WTC11 (cell line): Measurements from ENCODE around the gene CABLES1. TPM values are rescaled to one million over a fixed set of nuclear protein-coding genes. Genes with fewer than 3 reads are reported as not detected.

Source experiments
- ATAC-seq: fragments of 200-7000 bp; cut with Tn5 transposase; 2 replicates; pipeline ENCODE4 v1.10.0; 2021; ENCODE audit warnings: mild to moderate bottlenecking, moderate library complexity
- CTCF ChIA-PET: fragments of 300-600 bp; sonication (Branson Sonifier 250); formaldehyde crosslinking; loops from one replicate; lab custom pipeline; 2021; ENCODE audit warnings: antibody characterized with exemption; lab: Charles Lee
- POLR2A ChIA-PET: fragments of 350-600 bp; sonication (Branson Sonifier 250); formaldehyde crosslinking; loops from one replicate; lab custom pipeline; 2021; ENCODE audit warnings: antibody characterized with exemption; lab: Charles Lee
- DNase-seq: peaks from one replicate; pipeline ENCODE4 v3.0.0; 2021; ENCODE audit warnings: low spot score
- H3K27ac Mint-ChIP-seq: 2 replicates; pipeline ENCODE4 v1.8.0; 2021; ENCODE audit warnings: mixed read lengths
- H3K27me3 Mint-ChIP-seq: 2 replicates; pipeline ENCODE4 v1.8.0; 2021; ENCODE audit warnings: low read depth, mild to moderate bottlenecking, moderate library complexity, mixed read lengths
- H3K36me3 Mint-ChIP-seq: 2 replicates; pipeline ENCODE4 v1.8.0; 2021; ENCODE audit warnings: mixed read lengths
- H3K4me1 Mint-ChIP-seq: 2 replicates; pipeline ENCODE4 v1.8.0; 2022; ENCODE audit warnings: mixed read lengths
- H3K4me3 Mint-ChIP-seq: 2 replicates; pipeline ENCODE4 v1.8.0; 2021; ENCODE audit warnings: mild to moderate bottlenecking, moderate library complexity, mixed read lengths
- H3K9me3 Mint-ChIP-seq: 2 replicates; pipeline ENCODE4 v1.8.0; 2021; ENCODE audit warnings: mixed read lengths
- CBFB ChIP-seq: sonication (generic); formaldehyde crosslinking; IDR thresholded peaks from 2 replicates; pipeline ENCODE4 v1.8.1; 2022; ENCODE audit warnings: mild to moderate bottlenecking, low read depth, missing genetic modification reagents
- CREB1 ChIP-seq: sonication (generic); formaldehyde crosslinking; IDR thresholded peaks from 2 replicates; pipeline ENCODE4 v1.8.0; 2023; ENCODE audit warnings: mild to moderate bottlenecking, missing genetic modification reagents
- FOXK1 ChIP-seq: sonication (generic); formaldehyde crosslinking; IDR thresholded peaks from 2 replicates; pipeline ENCODE4 v1.8.0; 2022; ENCODE audit warnings: mild to moderate bottlenecking, moderate library complexity, missing genetic modification reagents
- GRHL2 ChIP-seq: fragments of 250-450 bp; sonication (Bioruptor Pico); IDR thresholded peaks from 2 replicates; pipeline ENCODE4 v1.8.0; 2022; ENCODE audit warnings: mild to moderate bottlenecking, moderate library complexity; ENCODE audit not compliant: insufficient replicate concordance, severe bottlenecking
- JAZF1 ChIP-seq: fragments of 250-450 bp; sonication (Bioruptor Pico); IDR thresholded peaks from 2 replicates; pipeline ENCODE4 v1.9.0; 2021; ENCODE audit warnings: moderate library complexity, mild to moderate bottlenecking, inconsistent platforms
- MYBL2 ChIP-seq: sonication (generic); formaldehyde crosslinking; IDR thresholded peaks from 2 replicates; pipeline ENCODE4 v1.8.1; 2023; ENCODE audit warnings: mild to moderate bottlenecking, moderate library complexity, missing genetic modification reagents
- NFATC4 ChIP-seq: fragments of 250-450 bp; sonication (Bioruptor Pico); IDR thresholded peaks from 2 replicates; pipeline ENCODE4 v1.9.0; 2021; ENCODE audit warnings: mild to moderate bottlenecking
- NR3C1 ChIP-seq: sonication (generic); formaldehyde crosslinking; conservative IDR thresholded peaks from 2 replicates; pipeline ENCODE4 v1.8.1; 2023; ENCODE audit warnings: low read depth, mild to moderate bottlenecking, missing genetic modification reagents
- OVOL2 ChIP-seq: fragments of 250-450 bp; sonication (Bioruptor Pico); IDR thresholded peaks from 2 replicates; pipeline ENCODE4 v1.9.0; 2021; ENCODE audit warnings: mild to moderate bottlenecking, borderline replicate concordance
- PRRX2 ChIP-seq: fragments of 250-450 bp; sonication (Bioruptor Pico); IDR thresholded peaks from 2 replicates; pipeline ENCODE4 v1.8.0; 2021; ENCODE audit warnings: mild to moderate bottlenecking
- TEAD4 ChIP-seq: sonication (generic); formaldehyde crosslinking; IDR thresholded peaks from 2 replicates; pipeline ENCODE4 v1.8.0; 2022; ENCODE audit warnings: mild to moderate bottlenecking, missing genetic modification reagents
- ZNF138 ChIP-seq: sonication (generic); formaldehyde crosslinking; conservative IDR thresholded peaks from 2 replicates; pipeline ENCODE4 v1.8.1; 2022; ENCODE audit warnings: mild to moderate bottlenecking, moderate library complexity, missing genetic modification reagents
- ZNF671 ChIP-seq: fragments of 250-450 bp; sonication (Bioruptor Pico); IDR thresholded peaks from 2 replicates; pipeline ENCODE4 v1.8.0; 2021; ENCODE audit warnings: mild to moderate bottlenecking
- total RNA-seq: library from RNA; stranded (reverse); gene quantifications from 3 replicates; pipeline ENCODE4 v1.2.3, GENCODE V29; 2021
- TF ChIP-seq, protein P1 (sequence below): sonication (generic); formaldehyde crosslinking; IDR thresholded peaks from 2 replicates; pipeline ENCODE4 v1.8.1; 2023; ENCODE audit warnings: mild to moderate bottlenecking, missing genetic modification reagents
- TF ChIP-seq, protein P2 (sequence below): fragments of 250-450 bp; sonication (Bioruptor Pico); IDR thresholded peaks from 2 replicates; pipeline ENCODE4 v2.1.2; 2022; ENCODE audit warnings: mild to moderate bottlenecking, moderate library complexity
- TF ChIP-seq, protein P3 (sequence below): fragments of 200-600 bp; IDR thresholded peaks from 2 replicates; pipeline ENCODE4 v1.8.0; 2022; ENCODE audit warnings: antibody characterized with exemption
- TF ChIP-seq, protein P4 (sequence below): fragments of 250-450 bp; sonication (Bioruptor Pico); IDR thresholded peaks from 2 replicates; pipeline ENCODE4 v1.9.0; 2021; ENCODE audit warnings: mild to moderate bottlenecking, borderline replicate concordance
- TF ChIP-seq, protein P5 (sequence below): sonication (generic); formaldehyde crosslinking; conservative IDR thresholded peaks from 2 replicates; pipeline ENCODE4 v1.8.1; 2022; ENCODE audit warnings: mild to moderate bottlenecking, missing genetic modification reagents
- TF ChIP-seq, protein P6 (sequence below): sonication (generic); formaldehyde crosslinking; IDR thresholded peaks from 2 replicates; pipeline ENCODE4 v1.8.0; 2023; ENCODE audit warnings: mild to moderate bottlenecking, missing genetic modification reagents

Gene CABLES1
- total RNA-seq, 1 experiment from 2014 or later, result 17.0 TPM

DNA sequence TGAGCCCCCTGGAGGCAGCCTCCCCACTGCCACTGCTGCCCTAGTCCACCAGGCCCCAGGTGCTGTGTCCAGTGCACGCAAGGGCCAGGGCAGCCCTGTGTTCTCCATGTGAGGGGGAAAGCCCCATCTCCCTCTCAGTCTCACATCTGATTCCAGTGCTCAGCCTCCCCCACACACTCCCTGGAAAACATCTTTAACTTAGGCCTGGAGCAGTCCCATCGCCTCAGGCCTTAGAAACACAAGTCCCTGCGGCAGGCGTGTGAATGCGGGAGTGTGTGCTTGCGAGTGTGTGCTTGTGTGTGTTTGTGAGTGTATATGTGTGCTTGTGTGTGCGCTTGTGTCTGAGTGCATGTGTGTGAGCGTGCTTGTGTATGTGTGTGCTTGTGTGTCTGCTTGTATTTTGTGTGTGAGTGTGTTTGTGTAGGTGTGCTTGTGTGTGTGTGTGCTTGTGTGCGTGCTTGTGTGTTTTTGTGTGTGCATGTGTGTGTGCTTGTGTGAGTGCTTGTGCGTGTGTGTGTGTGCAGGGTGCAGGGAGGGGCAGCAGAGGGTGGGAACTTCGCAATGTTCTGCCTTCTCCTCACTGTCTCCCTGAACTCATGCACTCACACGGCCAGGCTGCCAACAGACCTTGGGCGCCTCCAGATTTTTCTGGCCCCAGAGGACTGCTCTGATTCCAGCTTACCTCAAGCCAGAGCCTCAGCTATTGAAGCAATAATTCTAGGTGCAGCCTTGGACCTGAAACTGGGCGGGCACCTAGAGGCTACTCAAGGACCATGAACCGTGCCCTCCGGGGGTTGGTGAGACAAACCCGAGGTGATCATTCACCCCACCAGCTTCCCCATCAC is 139.6 kb downstream of the CABLES1 start:
- TF ChIP-seq CREB1 (CRISPR knock-in tag), result no peak
- TF ChIP-seq ZNF671 (CRISPR knock-in tag), result no peak
- TF ChIP-seq, protein P1, sequence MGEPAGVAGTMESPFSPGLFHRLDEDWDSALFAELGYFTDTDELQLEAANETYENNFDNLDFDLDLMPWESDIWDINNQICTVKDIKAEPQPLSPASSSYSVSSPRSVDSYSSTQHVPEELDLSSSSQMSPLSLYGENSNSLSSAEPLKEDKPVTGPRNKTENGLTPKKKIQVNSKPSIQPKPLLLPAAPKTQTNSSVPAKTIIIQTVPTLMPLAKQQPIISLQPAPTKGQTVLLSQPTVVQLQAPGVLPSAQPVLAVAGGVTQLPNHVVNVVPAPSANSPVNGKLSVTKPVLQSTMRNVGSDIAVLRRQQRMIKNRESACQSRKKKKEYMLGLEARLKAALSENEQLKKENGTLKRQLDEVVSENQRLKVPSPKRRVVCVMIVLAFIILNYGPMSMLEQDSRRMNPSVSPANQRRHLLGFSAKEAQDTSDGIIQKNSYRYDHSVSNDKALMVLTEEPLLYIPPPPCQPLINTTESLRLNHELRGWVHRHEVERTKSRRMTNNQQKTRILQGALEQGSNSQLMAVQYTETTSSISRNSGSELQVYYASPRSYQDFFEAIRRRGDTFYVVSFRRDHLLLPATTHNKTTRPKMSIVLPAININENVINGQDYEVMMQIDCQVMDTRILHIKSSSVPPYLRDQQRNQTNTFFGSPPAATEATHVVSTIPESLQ, result no peak
- no peak for TF ChIP-seq TEAD4 (CRISPR knock-in tag)
- no peak for TF ChIP-seq FOXK1 (CRISPR knock-in tag)
- no peak for TF ChIP-seq NR3C1
- TF ChIP-seq OVOL2 (CRISPR knock-in tag), result no peak
- no peak for TF ChIP-seq MYBL2 (CRISPR knock-in tag)
- no peak for TF ChIP-seq PRRX2 (CRISPR knock-in tag)
- no peak for TF ChIP-seq JAZF1 (CRISPR knock-in tag)
- TF ChIP-seq, protein P2, sequence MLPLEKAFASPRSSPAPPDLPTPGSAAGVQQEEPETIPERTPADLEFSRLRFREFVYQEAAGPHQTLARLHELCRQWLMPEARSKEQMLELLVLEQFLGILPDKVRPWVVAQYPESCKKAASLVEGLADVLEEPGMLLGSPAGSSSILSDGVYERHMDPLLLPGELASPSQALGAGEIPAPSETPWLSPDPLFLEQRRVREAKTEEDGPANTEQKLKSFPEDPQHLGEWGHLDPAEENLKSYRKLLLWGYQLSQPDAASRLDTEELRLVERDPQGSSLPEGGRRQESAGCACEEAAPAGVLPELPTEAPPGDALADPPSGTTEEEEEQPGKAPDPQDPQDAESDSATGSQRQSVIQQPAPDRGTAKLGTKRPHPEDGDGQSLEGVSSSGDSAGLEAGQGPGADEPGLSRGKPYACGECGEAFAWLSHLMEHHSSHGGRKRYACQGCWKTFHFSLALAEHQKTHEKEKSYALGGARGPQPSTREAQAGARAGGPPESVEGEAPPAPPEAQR (CRISPR knock-in tag), result no peak
- TF ChIP-seq, protein P3, sequence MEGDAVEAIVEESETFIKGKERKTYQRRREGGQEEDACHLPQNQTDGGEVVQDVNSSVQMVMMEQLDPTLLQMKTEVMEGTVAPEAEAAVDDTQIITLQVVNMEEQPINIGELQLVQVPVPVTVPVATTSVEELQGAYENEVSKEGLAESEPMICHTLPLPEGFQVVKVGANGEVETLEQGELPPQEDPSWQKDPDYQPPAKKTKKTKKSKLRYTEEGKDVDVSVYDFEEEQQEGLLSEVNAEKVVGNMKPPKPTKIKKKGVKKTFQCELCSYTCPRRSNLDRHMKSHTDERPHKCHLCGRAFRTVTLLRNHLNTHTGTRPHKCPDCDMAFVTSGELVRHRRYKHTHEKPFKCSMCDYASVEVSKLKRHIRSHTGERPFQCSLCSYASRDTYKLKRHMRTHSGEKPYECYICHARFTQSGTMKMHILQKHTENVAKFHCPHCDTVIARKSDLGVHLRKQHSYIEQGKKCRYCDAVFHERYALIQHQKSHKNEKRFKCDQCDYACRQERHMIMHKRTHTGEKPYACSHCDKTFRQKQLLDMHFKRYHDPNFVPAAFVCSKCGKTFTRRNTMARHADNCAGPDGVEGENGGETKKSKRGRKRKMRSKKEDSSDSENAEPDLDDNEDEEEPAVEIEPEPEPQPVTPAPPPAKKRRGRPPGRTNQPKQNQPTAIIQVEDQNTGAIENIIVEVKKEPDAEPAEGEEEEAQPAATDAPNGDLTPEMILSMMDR, result no peak
- TF ChIP-seq, protein P4, sequence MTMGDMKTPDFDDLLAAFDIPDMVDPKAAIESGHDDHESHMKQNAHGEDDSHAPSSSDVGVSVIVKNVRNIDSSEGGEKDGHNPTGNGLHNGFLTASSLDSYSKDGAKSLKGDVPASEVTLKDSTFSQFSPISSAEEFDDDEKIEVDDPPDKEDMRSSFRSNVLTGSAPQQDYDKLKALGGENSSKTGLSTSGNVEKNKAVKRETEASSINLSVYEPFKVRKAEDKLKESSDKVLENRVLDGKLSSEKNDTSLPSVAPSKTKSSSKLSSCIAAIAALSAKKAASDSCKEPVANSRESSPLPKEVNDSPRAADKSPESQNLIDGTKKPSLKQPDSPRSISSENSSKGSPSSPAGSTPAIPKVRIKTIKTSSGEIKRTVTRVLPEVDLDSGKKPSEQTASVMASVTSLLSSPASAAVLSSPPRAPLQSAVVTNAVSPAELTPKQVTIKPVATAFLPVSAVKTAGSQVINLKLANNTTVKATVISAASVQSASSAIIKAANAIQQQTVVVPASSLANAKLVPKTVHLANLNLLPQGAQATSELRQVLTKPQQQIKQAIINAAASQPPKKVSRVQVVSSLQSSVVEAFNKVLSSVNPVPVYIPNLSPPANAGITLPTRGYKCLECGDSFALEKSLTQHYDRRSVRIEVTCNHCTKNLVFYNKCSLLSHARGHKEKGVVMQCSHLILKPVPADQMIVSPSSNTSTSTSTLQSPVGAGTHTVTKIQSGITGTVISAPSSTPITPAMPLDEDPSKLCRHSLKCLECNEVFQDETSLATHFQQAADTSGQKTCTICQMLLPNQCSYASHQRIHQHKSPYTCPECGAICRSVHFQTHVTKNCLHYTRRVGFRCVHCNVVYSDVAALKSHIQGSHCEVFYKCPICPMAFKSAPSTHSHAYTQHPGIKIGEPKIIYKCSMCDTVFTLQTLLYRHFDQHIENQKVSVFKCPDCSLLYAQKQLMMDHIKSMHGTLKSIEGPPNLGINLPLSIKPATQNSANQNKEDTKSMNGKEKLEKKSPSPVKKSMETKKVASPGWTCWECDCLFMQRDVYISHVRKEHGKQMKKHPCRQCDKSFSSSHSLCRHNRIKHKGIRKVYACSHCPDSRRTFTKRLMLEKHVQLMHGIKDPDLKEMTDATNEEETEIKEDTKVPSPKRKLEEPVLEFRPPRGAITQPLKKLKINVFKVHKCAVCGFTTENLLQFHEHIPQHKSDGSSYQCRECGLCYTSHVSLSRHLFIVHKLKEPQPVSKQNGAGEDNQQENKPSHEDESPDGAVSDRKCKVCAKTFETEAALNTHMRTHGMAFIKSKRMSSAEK (CRISPR knock-in tag), result no peak
- TF ChIP-seq, protein P5, sequence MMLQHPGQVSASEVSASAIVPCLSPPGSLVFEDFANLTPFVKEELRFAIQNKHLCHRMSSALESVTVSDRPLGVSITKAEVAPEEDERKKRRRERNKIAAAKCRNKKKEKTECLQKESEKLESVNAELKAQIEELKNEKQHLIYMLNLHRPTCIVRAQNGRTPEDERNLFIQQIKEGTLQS (CRISPR knock-in tag), result no peak
- TF ChIP-seq, protein P6, sequence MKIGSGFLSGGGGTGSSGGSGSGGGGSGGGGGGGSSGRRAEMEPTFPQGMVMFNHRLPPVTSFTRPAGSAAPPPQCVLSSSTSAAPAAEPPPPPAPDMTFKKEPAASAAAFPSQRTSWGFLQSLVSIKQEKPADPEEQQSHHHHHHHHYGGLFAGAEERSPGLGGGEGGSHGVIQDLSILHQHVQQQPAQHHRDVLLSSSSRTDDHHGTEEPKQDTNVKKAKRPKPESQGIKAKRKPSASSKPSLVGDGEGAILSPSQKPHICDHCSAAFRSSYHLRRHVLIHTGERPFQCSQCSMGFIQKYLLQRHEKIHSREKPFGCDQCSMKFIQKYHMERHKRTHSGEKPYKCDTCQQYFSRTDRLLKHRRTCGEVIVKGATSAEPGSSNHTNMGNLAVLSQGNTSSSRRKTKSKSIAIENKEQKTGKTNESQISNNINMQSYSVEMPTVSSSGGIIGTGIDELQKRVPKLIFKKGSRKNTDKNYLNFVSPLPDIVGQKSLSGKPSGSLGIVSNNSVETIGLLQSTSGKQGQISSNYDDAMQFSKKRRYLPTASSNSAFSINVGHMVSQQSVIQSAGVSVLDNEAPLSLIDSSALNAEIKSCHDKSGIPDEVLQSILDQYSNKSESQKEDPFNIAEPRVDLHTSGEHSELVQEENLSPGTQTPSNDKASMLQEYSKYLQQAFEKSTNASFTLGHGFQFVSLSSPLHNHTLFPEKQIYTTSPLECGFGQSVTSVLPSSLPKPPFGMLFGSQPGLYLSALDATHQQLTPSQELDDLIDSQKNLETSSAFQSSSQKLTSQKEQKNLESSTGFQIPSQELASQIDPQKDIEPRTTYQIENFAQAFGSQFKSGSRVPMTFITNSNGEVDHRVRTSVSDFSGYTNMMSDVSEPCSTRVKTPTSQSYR (CRISPR knock-in tag), result no peak
- no peak for TF ChIP-seq ZNF138 (CRISPR knock-in tag)
- TF ChIP-seq CBFB (CRISPR knock-in tag), result no peak
- TF ChIP-seq NFATC4 (CRISPR knock-in tag), result no peak
- no peak for TF ChIP-seq GRHL2 (CRISPR knock-in tag)
- Mint-ChIP-seq H3K4me1 (peaks cover 19% of the 10 kb centered on the region), H3K36me3 (peaks cover 42% of the 10 kb centered on the region), H3K9me3 (peaks cover 43% of the 10 kb centered on the region), H3K27ac (peak overlapping the region; percentile 24; the same call in 1 of the 2 replicates), H3K27me3 (peaks cover 14% of the 10 kb centered on the region; the same call in 1 of the 2 replicates), H3K4me3 (no peak overlapping the region)
- DNase-seq (no peak), ATAC-seq (peak; percentile 28; the same call in 1 of the 2 replicates)
- ChIA-PET CTCF (interaction anchor here (1.3 to 1.8 kb wide), 3 partner anchors 15 to 141 kb away, joined by 3 to 4 read pairs (median 3); no protein-coding TSS in a partner anchor), POLR2A (no interaction called here)
